Endometrium (tissue), 2 donors: ENCODE measurements around the gene GLCE.
"Not testable (repeated sequence)": the region's sequence is repeated elsewhere in the genome, so short reads cannot be mapped to it uniquely, and the experiment has no call there.

Source experiments
- FAIRE-seq: peaks from 2 replicates; lab custom pipeline; 2012; peaks lifted over from hg19 to GRCh38; lab: Jason Lieb, UNC
- donor health status: control.
- donor health status: control.

GLCE gene

DNA sequence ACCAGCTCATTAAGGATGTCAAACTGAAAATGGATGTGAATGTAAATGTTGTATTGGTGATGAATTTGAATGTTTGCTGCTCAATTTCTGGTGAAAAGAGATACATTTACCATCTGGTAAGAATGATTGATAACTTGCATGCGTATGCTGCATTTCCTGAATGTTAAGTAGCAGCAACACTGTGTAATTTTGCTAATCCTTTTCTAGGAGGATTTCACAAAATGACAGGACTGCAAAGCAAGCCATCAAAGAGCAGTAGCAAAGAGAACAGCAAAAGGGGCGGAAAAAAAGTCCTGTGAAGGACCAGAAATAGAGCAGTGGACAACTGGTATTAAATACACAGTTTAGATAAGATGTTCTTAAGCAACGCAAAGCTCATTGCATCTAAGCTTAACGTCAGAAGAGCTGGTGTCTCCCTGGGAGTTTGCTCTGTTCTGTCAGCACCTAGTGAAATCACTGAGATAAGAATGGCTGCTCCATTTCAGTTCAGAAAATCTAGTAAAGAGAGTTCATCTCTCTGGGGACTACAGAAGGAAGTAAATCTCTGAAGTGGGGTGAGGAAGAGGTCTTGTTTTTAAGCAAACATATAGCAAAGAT is 114.7 kb downstream of the GLCE start:
- no peak for FAIRE-seq

DNA sequence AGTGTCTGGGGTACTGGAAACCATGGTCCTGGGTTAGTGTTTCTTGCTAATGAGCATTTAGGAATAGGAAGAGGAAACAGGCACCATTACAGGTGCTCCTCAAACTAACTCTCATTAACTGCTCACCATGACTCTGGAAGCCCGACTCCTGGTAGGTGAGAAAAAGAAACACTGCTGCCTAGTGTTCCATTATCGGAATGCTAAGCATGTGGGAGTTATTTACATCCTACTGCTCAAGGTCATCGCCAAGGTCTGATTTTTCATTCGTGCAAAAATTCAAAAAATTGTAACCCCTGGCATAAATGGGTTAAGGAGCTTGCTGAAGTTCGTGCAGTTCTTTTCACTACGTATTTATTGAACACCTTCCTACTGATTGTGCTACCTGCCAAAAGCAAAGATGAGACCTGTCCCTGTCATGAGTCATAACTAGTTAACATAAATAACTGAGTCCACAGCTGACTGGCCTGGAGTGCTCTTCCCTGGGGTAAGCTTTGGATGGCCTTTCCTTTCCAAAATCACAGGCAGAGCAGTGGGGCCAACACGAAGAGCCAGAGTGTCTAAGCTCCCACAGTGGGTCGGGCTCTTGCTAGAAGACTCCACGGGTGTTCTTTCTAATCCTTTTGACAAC is 115.6 kb downstream of the GLCE start:
- FAIRE-seq, result no peak

DNA sequence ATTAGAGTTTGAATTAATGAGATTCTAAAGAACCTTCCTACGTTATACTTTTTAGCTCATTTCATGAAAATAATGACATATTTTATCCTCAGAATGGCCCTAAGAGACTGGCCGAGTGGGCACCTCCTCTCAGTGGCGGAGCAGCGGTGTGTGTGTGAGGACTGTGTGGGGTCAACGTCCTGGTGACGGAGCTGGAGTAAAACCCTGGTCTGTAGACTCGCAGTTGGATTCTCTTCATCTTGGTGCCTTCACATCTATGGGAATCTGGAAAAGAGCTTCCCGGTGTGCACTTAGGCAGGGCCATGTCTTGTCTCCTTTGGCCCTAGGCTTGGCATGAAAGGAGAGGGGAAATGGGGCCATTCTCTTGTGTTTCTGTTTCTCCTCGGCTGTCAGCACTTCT is 116.9 kb downstream of the GLCE start:
- no peak for FAIRE-seq

DNA sequence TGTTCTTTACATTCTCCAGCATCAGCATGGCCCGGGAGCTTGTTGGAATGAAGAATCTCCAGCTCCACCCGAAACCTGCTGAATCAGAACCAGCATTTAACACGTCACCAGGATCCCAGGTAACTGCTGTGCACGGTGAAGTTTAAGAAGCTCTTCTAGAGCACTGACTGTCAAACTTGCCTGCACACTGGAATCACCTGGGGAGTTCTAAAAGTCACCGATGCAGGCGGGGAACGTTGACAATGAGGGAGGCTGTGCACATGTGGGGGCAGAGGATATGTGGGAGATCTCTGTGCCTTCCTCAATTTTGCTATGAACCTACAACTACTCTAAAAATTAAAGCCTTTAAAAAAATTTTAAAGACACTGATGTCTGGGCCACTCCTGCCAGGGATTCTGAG is 119.2 kb downstream of the GLCE start:
- FAIRE-seq, result no peak

DNA sequence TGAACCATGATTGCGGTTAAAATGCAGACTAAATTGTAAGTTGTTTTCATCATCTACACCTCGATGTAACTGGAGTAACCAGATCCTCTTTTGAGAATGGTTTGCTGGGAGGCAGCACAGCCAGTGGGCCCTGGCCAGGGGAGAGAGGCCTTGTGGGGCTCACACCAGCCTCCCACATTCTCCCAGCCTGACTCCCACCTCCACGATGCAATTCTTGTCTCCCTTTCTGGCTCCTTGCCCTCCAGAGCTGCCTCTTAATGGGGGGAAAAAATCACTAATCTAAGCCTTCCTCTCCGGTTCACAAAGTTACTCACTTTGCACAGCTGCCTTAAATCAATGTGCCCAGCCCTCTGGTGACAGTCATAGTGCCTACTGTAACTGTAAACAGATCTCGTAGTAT is 120.3 kb downstream of the GLCE start:
- FAIRE-seq, result no peak

DNA sequence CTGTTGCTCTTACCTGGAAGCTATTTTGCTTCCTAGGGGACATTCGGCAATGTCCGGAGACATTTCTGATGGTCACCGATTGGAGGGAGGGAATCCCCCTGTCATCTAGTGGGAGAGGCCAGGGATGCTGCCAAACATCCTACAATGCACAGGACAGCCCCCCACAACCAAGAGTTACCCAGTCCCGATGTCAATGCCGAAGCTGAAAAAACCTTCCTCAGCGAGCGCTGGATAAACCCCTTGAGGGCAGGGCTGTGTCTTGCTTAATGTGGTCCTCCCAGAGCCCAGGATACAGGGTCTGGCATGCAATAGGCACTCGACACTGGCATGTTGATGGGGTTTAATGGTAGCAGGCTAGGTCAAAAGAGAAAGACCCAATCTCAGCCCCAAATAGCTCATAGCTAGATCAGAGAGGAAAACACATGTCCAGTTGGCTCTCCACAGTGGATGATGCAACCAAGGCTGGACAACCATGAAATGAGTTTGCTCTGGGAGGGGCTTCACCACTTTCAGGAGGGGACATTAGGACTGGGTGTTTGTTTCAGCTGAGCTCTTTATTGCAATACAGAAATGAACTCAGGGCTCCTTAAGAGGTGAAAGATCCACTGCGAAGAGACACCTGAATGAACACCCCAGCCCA is 121.8 kb downstream of the GLCE start:
- no peak for FAIRE-seq

DNA sequence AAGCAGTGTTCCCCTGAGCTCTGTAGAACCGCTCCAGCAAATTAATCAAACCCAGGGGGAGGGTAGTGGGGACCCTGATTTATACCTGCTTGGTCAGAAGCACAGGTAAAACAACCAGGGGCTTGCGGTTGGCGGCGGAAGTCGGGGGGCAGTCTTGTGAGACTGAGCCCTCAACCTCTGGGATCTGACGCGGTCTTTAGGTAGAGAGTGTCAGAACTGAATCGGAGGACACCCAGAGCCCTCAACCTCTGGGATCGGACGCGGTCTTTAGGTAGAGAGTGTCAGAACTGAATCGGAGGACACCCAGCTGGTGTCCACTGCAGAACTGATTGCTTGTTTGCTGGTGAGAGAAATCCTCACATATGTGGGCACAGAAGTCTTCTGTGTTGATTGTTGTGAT is 125.4 kb downstream of the GLCE start:
- FAIRE-seq, result no peak

DNA sequence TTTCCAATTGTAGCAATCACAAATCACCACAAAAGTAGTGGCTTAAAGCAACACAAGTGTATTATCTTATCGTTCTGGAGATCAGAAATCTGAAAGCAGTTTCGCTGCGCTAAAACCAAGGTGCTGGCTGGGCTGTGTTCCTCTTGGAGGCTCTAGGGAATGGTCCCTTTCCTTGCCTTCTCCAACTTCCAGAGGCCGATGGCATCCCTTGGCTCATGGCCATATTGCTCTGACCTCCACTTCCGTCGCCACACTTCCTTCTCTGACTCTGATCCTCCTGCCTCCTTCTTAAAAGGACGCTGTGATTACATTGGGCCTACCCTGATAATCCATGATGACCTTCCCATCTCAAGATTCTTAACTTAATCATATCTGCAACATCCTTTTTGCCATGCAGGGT is 127.6 kb downstream of the GLCE start:
- FAIRE-seq, result no peak

DNA sequence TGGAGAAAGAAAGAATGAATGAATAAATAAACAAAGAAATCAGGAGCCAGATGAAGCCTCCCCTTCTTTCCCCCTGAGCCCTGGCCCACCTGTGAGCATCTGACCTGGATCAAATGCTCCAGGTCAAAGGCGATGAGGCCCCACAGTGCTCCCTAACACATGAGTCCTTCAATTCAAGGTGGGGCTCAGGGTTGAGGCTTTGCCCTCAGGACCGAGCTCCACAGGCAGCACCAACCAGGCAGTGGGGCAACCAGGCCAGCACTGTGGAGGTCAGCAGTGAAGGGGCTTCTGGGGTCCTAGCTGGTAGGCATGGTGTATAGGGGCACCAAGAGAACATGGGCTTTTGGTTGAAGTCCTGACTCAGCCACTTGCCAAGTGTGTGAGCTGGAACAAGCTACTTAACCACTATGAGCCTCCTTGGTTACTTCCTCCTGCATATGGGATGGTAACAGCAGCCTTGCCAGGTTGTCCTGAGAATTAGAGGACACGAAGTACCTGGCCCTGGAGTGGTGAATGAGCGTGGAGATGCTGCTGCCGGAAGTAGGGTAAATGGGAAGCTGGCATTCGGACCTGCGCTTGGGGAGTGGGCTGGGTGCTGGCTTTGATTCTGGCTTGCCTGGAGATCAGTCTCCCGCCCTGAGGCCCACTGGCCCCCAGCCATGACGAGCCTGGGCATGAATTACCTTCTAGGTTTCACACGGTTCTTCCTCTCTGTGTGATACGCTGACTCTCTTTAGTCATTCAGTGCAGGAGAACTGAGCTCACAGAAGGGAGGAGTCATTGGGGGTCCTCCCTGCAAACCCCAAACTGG is 128.3 kb downstream of the GLCE start:
- FAIRE-seq, result no peak

DNA sequence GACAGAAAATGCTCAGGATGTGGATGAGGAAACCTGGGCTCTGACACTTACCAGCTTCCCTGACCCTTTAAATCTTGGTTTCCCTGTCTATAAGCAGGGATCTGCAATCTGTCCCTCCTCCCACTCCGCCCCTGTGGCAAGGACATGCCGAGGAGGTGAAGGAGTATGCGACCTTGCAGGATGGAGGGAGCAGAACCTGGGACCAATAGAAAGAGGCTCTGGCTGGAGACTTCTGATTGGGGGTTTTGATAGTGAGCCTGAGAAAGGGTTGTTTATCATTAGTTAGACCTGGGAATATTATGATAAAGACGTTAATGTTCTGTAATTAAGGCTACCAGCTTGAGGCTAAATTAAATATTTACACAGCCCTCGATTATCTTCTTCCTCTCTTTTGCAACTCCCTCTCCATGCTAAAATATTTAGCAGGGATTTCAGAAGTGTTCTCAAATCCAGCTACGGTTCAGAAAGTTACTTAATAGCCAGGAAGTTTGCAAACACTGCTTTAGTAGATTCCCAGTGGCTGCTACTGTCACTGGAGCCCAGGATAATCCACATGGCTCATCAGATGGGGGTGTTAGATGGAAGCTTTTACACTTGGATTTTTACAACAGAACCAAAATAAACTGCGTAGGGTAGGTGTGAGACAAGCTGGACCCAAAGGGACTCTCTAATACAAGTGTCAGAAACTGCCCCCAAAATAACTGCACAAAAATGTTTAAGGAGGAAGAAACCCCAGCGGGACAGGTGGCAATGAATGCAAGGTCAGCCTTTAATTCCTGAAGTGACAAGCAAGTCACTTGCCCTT is 129.1 kb downstream of the GLCE start:
- FAIRE-seq, result no peak

DNA sequence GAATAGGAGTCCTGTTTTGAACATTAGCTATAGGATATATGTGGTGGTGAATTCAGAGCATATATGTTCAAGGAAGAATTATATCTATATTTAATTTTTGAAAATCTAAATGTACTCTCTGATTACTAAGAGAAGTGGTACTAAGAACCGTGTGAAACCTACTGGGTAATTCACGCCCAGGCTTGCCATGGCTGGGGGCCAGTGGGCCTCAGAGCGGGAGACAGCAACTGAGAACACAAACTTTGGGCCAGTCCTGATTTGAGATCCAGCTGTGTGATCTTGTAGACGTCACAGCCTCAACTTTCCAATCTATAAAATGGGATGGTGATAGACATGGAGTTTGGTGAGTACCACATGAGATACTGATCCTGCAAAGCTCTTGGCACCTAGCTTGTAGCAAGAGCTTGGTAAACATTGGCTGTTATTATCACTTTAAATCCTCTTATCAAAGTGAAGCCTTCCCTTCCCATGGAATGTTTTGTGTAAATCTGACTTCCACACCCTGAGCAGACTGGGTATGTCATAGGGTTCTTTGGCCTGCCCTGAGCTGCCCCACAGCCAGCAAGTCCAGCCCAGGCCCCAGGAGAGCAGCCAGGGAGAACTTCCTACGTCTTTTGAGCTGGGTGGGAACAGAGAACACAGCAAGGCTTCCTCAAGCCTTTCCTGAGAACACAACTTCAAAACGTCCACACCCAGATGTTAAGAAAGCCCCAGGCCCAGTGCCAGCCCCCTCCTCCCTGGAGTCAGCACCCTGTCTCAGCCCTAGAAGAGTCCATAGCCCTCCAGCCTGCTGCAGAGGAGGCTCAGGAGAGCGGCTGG is 130.1 kb downstream of the GLCE start:
- FAIRE-seq, result no peak

DNA sequence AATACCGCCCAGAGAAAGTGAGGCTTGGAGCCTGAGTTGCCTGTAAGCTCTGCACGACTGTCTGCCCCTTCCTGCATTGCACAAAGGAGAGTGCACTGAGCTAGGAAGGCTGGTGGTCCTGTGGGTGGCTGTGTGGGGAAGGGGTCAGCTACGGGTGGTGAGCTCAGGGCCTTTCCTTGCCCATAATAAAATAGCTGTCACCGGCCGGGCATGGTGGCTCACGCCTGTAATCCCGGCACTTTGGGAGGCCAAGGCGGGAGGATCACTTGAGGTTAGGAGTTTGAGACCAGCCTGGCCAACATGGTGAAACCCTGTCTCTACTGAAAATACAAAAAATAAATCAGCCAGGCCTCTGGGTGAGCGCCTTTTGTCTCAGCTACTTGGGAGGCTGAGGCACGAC is 131.2 kb downstream of the GLCE start:
- FAIRE-seq, result not testable (repeated sequence)

DNA sequence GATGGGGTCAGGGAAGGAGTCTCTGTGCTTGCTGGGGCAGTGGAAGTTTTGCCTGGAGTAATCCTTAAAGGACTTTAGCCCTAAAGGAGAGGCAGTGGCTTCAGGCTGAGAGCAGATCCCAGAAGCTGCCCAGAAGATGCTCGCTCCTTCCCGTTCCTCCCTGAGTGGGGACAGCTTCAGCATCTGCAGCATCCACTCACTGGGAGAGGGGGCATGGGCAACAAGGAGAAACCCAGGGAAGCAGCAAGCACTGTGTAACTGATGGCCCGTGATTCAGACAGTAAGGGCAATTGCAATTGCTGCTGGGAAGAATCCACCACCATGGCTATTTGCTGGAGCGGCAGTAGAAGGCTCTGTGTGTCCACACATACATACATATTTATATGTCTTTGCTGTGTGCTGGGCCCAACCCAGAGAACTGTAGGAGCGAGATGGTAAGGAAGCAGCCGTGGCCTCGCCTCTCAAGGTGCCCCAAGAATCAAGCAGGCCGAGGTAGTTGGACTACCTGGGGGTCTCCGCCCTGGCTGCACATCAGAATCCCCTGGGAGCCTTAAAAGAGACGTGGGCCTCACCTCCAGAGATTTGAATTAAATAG is 132.5 kb downstream of the GLCE start:
- no peak for FAIRE-seq

DNA sequence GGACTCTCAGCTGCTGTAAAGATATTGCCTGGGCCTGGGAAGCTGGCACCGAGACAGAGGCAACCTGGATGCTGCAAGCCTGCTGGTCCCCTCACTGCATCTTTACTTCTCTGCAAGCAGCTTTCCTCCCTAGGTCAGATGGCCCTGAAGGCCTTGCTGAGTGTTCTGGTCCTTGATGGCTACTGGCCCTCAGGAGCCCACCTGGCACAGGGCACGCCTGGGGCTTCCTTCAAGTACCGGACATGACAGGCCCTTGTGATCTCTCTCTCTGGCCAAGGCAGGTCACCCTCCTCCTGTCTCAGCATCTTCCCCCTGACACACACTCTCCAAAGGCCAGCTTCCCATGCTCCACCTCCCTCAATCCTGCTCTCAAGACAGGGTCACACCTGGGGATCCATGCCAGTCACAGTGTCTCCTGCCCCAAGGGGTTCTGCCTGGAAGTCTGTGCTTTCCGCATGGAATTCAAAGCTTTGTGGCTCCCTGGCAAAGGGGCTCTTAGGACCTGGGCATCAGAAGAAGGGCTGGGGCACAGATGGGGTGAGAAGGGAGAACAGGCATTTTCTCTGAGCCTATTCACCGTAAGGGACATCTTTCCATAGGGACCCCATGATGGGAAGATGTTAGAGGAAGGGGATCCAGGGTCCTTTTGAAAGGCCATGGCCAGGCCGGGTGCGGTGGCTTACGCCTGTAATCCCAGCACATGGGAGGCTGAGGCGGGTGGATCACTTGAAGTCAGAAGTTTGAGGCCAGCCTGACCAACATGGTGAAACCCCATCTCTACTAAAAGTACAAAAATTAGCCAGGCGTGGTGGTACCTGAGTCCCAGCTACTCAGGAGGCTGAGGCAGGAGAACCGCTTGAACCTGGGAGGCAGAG is 133.5 kb downstream of the GLCE start:
- FAIRE-seq, result no peak

DNA sequence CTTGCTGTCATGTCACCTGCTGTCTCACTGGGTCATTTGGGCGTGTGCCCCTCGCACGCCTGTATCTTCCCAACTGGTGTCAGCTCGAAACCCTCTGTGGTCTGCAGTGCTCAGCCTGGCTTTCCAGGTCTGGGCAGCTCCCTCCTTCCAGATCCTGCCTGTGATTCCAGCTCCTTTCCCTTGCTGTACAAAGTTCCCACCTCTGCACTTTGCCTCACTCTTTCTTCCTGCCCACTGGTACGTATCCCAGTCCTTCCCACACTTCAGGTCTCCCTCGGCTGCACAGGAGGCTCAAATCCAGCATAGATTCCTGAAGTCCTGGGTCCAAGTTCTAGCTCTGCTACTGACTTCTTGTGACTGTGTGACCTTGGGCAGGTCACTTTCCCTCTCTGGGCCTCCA is 136.2 kb downstream of the GLCE start:
- no peak for FAIRE-seq

DNA sequence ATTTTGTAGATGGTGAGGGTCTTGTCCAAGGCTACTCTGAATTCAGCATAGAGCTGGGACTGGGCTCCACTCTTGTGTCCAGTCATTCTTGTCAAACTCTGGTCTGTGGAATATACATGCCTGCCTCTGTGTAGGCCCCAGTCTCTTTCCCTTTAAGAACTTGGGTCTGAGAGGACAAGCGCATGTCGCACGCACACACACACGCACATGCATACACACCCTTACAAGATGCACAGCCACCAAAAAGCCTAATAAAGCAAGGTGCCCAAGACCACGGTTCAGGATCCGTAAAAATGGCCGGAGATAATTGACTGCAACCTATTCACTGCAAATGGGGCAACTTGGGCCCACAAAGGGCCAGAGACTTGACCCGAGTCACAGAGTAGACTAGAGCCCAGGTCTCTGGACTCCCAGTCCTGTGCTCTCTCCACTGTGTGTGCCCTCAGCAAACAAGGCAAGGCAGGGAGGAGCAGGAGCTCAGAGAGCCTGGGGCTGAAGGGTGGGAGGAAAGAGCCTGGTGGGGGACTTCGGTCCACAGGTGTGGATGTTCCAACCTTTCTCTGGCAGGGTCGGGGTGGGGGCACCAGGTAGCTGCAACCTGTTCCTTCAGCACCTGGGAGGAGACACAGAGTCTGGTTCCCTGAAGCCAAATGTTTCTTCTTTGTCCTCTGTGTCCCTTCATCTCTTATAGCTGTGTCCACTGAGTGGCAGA is 137.4 kb downstream of the GLCE start:
- no peak for FAIRE-seq

DNA sequence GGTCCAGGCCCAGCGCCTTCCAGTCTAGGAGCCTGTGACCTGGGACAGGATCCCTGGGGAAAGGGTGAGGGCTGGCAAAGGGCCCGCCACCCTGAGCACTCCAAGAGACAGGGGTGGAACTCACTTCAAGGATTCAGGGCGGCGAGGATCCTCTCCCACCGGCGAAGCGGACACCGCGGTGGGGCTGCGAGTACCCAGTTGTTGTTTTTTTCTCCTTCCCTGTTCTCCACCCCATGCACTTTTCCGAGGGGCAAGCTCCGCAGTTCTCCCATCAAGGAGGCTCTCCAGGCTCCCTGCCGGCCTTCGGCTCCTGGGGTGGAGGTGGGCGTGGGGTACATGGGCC is 137.9 kb downstream of the GLCE start:
- FAIRE-seq, result no peak

DNA sequence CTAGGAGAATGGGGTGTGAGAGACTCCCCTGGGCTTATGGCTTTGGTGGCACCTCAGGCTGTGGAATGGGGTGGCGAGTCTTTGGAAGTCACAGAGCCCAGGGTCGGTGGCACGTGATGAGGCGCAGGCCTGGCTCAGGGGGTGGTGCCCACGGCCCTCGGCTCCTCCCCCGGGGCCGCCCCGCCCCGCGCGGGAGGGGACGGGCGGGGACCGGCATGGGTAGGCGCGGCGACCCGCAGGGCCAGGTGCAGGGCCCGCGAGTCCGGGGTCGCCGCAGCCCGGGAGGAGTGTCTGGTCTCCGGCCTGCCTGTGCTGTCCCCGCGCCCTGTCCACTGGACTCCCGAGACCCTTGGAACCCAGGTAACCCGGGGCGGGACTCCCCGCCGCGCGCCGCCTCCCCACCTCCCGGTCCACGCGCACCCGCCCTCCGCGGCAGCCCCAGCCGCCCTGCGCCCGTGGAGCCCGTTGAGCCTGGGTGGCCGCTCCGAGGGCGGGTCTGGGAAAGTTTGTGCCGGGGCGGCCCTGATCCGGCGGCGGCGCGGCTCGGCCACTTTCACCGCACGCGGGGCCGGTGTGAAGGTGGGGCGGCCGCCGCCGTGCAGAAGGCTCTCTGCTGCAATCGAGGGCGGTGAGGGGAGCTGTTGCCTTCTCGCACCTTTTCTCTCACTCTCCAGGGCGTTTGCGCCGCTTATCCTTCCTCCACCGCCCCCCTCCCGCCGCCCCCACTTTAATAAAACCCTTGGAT is 138.4 kb downstream of the GLCE start, which contains the start of gene PAQR5:
Gene PAQR5, plus strand, starts transcription at position 216 of the 745 bp plus-strand sequence. CDS start 61,169 bp downstream, outside the sequence.
- no peak for FAIRE-seq
